Prostate gland (tissue), 2 donors: ENCODE results near the gene MRNIP.

Experiments used
- CTCF ChIP-seq, 4 experiments: fragments of 200-600 bp in 2 of 4; fragments of 450-650 bp in 2 of 4; sonication (generic) in 2 of 4; IDR thresholded peaks; 1 replicate in 3 of 4; 2 replicates in 1 of 4; pipeline ENCODE4 v1.5.1; 2016 to 2019; ENCODE audit warnings: antibody characterized with exemption in 4 of 4, mild to moderate bottlenecking in 2 of 4, moderate library complexity in 2 of 4
- POLR2AphosphoS5 ChIP-seq: sonication (generic); formaldehyde crosslinking; IDR thresholded peaks from one replicate; pipeline ENCODE4 v1.6.1; 2017; ENCODE audit warnings: antibody characterized with exemption

GRCh38 chr5:179905161-179905560 is 46.5 kb upstream of the MRNIP start:
- TF ChIP-seq POLR2AphosphoS5 (no peak), CTCF (IDR thresholded peaks at IDR 0.05) (no peak)
